Natural killer cell (primary cell): ENCODE measurements around the gene ZNF341. TPM values are rescaled to one million over a fixed set of nuclear protein-coding genes. Genes with fewer than 3 reads are reported as not detected.

Experiments used
- ATAC-seq, 3 donors: fragments of 150-1000 bp in 2 of 3; fragments of 200-7000 bp in 1 of 3; cut with Tn5 transposase; 1 replicate in 1 of 3; 2 replicates in 2 of 3; pipeline ENCODE4 v1.10.0; 2021; ENCODE audit warnings: mild to moderate bottlenecking in 2 of 3, moderate library complexity in 2 of 3
- DNase-seq, 2 donors: peaks; one replicate each; pipeline versions ENCODE4 v3.0.0 to v3.0.0-alpha.2; 2013 to 2021; ENCODE audit warnings: mixed read lengths in 1 of 2
- H3K27ac ChIP-seq: one replicate; pipeline ENCODE4 v1.5.1; 2013; ENCODE audit warnings: mild to moderate bottlenecking, low read length
- H3K27me3 ChIP-seq: one replicate; pipeline ENCODE4 v1.6.1; 2013; ENCODE audit warnings: low read length; ENCODE audit not compliant: control insufficient read depth, insufficient read depth
- H3K36me3 ChIP-seq: one replicate; pipeline ENCODE4 v1.6.1; 2013; ENCODE audit warnings: low read length; ENCODE audit not compliant: control insufficient read depth, insufficient read depth
- H3K4me1 ChIP-seq: one replicate; pipeline ENCODE4 v1.6.1; 2013; ENCODE audit warnings: low read length; ENCODE audit not compliant: control insufficient read depth, insufficient read depth
- H3K4me3 ChIP-seq: one replicate; pipeline ENCODE4 v1.5.1; 2013; ENCODE audit warnings: low read length
- H3K9me3 ChIP-seq: one replicate; pipeline ENCODE4 v1.6.1; 2013; ENCODE audit warnings: low read length; ENCODE audit not compliant: control insufficient read depth, insufficient read depth
- H3K27ac Mint-ChIP-seq, 2 donors: one replicate each; pipeline ENCODE4 v1.8.0; 2022; ENCODE audit warnings: mild to moderate bottlenecking in 2 of 2, mixed read lengths in 2 of 2, moderate library complexity in 1 of 2
- H3K27me3 Mint-ChIP-seq, 2 donors: one replicate each; pipeline ENCODE4 v1.8.0; 2022; ENCODE audit warnings: low read depth in 2 of 2, mixed read lengths in 2 of 2
- H3K36me3 Mint-ChIP-seq: one replicate; pipeline ENCODE4 v1.8.0; 2022; ENCODE audit warnings: mixed read lengths
- H3K4me1 Mint-ChIP-seq, 2 donors: one replicate each; pipeline ENCODE4 v1.8.0; 2022; ENCODE audit warnings: mixed read lengths in 2 of 2
- H3K4me3 Mint-ChIP-seq: one replicate; pipeline ENCODE4 v1.8.0; 2022; ENCODE audit warnings: mild to moderate bottlenecking, moderate library complexity, mixed read lengths
- H3K9me3 Mint-ChIP-seq, 2 donors: one replicate each; pipeline ENCODE4 v1.8.0; 2022; ENCODE audit warnings: mixed read lengths in 2 of 2
- WGBS: methylation state at CpG from one replicate; pipeline ENCODE4 v1.1.7; 2013; ENCODE audit warnings: missing lambda C conversion rate; ENCODE audit not compliant: insufficient coverage; 5-methylcytosine and 5-hydroxymethylcytosine counted together
- intact Hi-C: fragments of 100-400 bp; cut with micrococcal nuclease; formaldehyde crosslinking; loops from one replicate; pipeline ENCODE4 v1.14.2; 2022
- total RNA-seq, 4 donors: library from RNA; stranded (reverse); fragments of 120-200 nt in 1 of 4; gene quantifications; one replicate each; pipeline versions ENCODE4 v1.2.3 to v1.2.4, GENCODE V29; 2013 to 2022
- TF ChIP-seq, protein P1 (sequence below): fragments of 200-600 bp; IDR thresholded peaks from one replicate; pipeline ENCODE4 v1.8.0; 2022; ENCODE audit warnings: antibody characterized with exemption

Gene ZNF341
- total RNA-seq, 3 donors from 2014 or later (not counting 1 experiment from before 2014, with no cell fraction given): 3.6 to 5.1 (median 4.3) TPM

- Histone ChIP-seq H3K27me3 (no peaks in the 10 kb centered on the region), H3K27ac (no peak overlapping the region), H3K36me3 (peaks cover 4% of the 10 kb centered on the region), H3K4me1 (peaks cover 27% of the 10 kb centered on the region), H3K4me3 (no peak overlapping the region), H3K9me3 (no peaks in the 10 kb centered on the region)
- H3K9me3 Mint-ChIP-seq: no peaks in the 10 kb centered on the region
- peaks cover 12 to 28% of the 10 kb centered on the region in 2 donors for H3K4me1 Mint-ChIP-seq
- no peaks in the 10 kb centered on the region for H3K27me3 Mint-ChIP-seq
- no peak overlapping the region for H3K27ac Mint-ChIP-seq
- TF ChIP-seq, protein P1, sequence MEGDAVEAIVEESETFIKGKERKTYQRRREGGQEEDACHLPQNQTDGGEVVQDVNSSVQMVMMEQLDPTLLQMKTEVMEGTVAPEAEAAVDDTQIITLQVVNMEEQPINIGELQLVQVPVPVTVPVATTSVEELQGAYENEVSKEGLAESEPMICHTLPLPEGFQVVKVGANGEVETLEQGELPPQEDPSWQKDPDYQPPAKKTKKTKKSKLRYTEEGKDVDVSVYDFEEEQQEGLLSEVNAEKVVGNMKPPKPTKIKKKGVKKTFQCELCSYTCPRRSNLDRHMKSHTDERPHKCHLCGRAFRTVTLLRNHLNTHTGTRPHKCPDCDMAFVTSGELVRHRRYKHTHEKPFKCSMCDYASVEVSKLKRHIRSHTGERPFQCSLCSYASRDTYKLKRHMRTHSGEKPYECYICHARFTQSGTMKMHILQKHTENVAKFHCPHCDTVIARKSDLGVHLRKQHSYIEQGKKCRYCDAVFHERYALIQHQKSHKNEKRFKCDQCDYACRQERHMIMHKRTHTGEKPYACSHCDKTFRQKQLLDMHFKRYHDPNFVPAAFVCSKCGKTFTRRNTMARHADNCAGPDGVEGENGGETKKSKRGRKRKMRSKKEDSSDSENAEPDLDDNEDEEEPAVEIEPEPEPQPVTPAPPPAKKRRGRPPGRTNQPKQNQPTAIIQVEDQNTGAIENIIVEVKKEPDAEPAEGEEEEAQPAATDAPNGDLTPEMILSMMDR: no peak
- no peak for ATAC-seq
- intact Hi-C loops: no loop called here
- WGBS: 79% methylated on average over 4 of the region's 5 CpGs
- peaks cover 6% of the 10 kb centered on the region for H3K36me3 Mint-ChIP-seq
- H3K4me3 Mint-ChIP-seq: no peak overlapping the region
- no peak for DNase-seq
Measured at GRCh38 chr20:33783818-33784217, 52.0 kb downstream of the ZNF341 start.

GRCh38 chr20:33784225-33784624 lies 52.4 kb downstream of the ZNF341 start:
- Histone ChIP-seq H3K27me3 (no peaks in the 10 kb centered on the region), H3K27ac (no peak overlapping the region), H3K9me3 (no peaks in the 10 kb centered on the region), H3K36me3 (peaks cover 4% of the 10 kb centered on the region), H3K4me3 (no peak overlapping the region), H3K4me1 (peaks cover 23% of the 10 kb centered on the region)
- TF ChIP-seq, protein P1: no peak
- Mint-ChIP-seq H3K4me3 (no peak overlapping the region), H3K9me3 (no peaks in the 10 kb centered on the region), H3K27me3 (no peaks in the 10 kb centered on the region), H3K4me1 (peaks cover 12 to 25% of the 10 kb centered on the region in 2 donors), H3K36me3 (peaks cover 6% of the 10 kb centered on the region), H3K27ac (no peak overlapping the region)
- DNase-seq (no peak), ATAC-seq (no peak)
- no CpG with 5 or more reads among the region's 2 CpGs for WGBS
- intact Hi-C loops: no loop called here

GRCh38 chr20:33785503-33785902 lies 53.7 kb downstream of the ZNF341 start:
- intact Hi-C loops: no loop called here
- H3K9me3 Mint-ChIP-seq: no peaks in the 10 kb centered on the region
- H3K27ac ChIP-seq: no peak overlapping the region
- 56% methylated on average over 5 of the region's 5 CpGs for WGBS
- H3K27me3 Mint-ChIP-seq: no peaks in the 10 kb centered on the region
- peaks cover 10% of the 10 kb centered on the region for H3K36me3 Mint-ChIP-seq
- no peaks in the 10 kb centered on the region for H3K27me3 ChIP-seq
- no peak overlapping the region for H3K27ac Mint-ChIP-seq
- peaks cover 12 to 21% of the 10 kb centered on the region in 2 donors for H3K4me1 Mint-ChIP-seq
- H3K4me1 ChIP-seq: peaks cover 14% of the 10 kb centered on the region
- no peak for ATAC-seq
- DNase-seq: no peak
- no peaks in the 10 kb centered on the region for H3K9me3 ChIP-seq
- TF ChIP-seq, protein P1: no peak
- H3K4me3 ChIP-seq: no peak overlapping the region
- H3K36me3 ChIP-seq: peaks cover 6% of the 10 kb centered on the region
- peak overlapping the region; percentile 13 for H3K4me3 Mint-ChIP-seq

- ATAC-seq: no peak
- no peaks in the 10 kb centered on the region for H3K9me3 Mint-ChIP-seq
- WGBS: 49% methylated on average over 9 of the region's 9 CpGs
- Histone ChIP-seq H3K36me3 (peaks cover 5% of the 10 kb centered on the region), H3K27me3 (no peaks in the 10 kb centered on the region), H3K9me3 (no peaks in the 10 kb centered on the region), H3K4me3 (no peak overlapping the region), H3K4me1 (peaks cover 14% of the 10 kb centered on the region), H3K27ac (no peak overlapping the region)
- DNase-seq: no peak
- TF ChIP-seq, protein P1: no peak
- intact Hi-C loops: no loop called here
- H3K27ac Mint-ChIP-seq: peak overlapping the region; percentile 4 to 75
- H3K4me1 Mint-ChIP-seq: peaks cover 12 to 21% of the 10 kb centered on the region in 2 donors
- H3K27me3 Mint-ChIP-seq: no peaks in the 10 kb centered on the region
- peak overlapping the region; percentile 25 for H3K4me3 Mint-ChIP-seq
- peaks cover 8% of the 10 kb centered on the region for H3K36me3 Mint-ChIP-seq
Measured at GRCh38 chr20:33787253-33787891, 55.6 kb downstream of the ZNF341 start.
